ENCODE results near the gene CEACAM5. TPM values are rescaled to one million over a fixed set of nuclear protein-coding genes. Genes with fewer than 3 reads are reported as not detected.

Gene CEACAM5
- total RNA-seq, 1 experiment from 2014 or later = not detected

GRCh38 chr19:41697198-41697855 is 11.1 kb upstream of the CEACAM5 start:
- Histone ChIP-seq H3K9me3 (ENCODE audit: low read length) (no peaks in the 10 kb centered on the region), H3K4me1 (ENCODE audit: low read length) (no peaks in the 10 kb centered on the region), H3K27ac (ENCODE audit: low read length) (no peak overlapping the region), H3K36me3 (ENCODE audit: insufficient read depth, low read length) (no peaks in the 10 kb centered on the region), H3K9me2 (replicated peaks; ENCODE audit: insufficient read depth, low read length) (no peaks in the 10 kb centered on the region), H3K27me3 (ENCODE audit: low read length) (no peaks in the 10 kb centered on the region), H3K79me2 (ENCODE audit: low read length) (no peaks in the 10 kb centered on the region), H3K4me3 (ENCODE audit: low read length) (no peak overlapping the region), H2AFZ (ENCODE audit: low read length) (no peak overlapping the region), H4K20me1 (ENCODE audit: insufficient read depth, low read depth, low read length) (0 out of 2 replicates have a peak, but pooled peaks cover under 1% of the 10 kb centered on the region), H3K4me2 (ENCODE audit: low read depth, low read length, poor library complexity, severe bottlenecking) (no peak overlapping the region), H3K9ac (ENCODE audit: low read length) (no peak overlapping the region)
- DNase-seq = no peak

GRCh38 chr19:41698746-41699230 is 9.6 kb upstream of the CEACAM5 start:
- no peak for DNase-seq
- Histone ChIP-seq H3K9me3 (ENCODE audit: low read length) (no peaks in the 10 kb centered on the region), H3K36me3 (ENCODE audit: insufficient read depth, low read length) (no peaks in the 10 kb centered on the region), H3K9me2 (replicated peaks; ENCODE audit: insufficient read depth, low read length) (no peaks in the 10 kb centered on the region), H3K27ac (ENCODE audit: low read length) (no peak overlapping the region), H3K79me2 (ENCODE audit: low read length) (no peaks in the 10 kb centered on the region), H3K4me3 (ENCODE audit: low read length) (no peak overlapping the region), H3K4me2 (ENCODE audit: low read depth, low read length, poor library complexity, severe bottlenecking) (no peak overlapping the region), H3K9ac (ENCODE audit: low read length) (no peak overlapping the region), H4K20me1 (ENCODE audit: insufficient read depth, low read depth, low read length) (0 out of 2 replicates have a peak, but pooled peaks cover 5% of the 10 kb centered on the region), H2AFZ (ENCODE audit: low read length) (no peak overlapping the region), H3K27me3 (ENCODE audit: low read length) (no peaks in the 10 kb centered on the region), H3K4me1 (ENCODE audit: low read length) (no peaks in the 10 kb centered on the region)

- H2AFZ ChIP-seq (ENCODE audit: low read length) = no peak overlapping the region
- DNase-seq = no peak
- H3K4me1 ChIP-seq (ENCODE audit: low read length) = no peaks in the 10 kb centered on the region
Observed at GRCh38 chr19:41699231-41699967, 9.0 kb upstream of the CEACAM5 start.

GRCh38 chr19:41699968-41700323 is 8.5 kb upstream of the CEACAM5 start:
- Histone ChIP-seq H3K9me2 (replicated peaks; ENCODE audit: insufficient read depth, low read length) (no peaks in the 10 kb centered on the region), H2AFZ (ENCODE audit: low read length) (no peak overlapping the region), H3K36me3 (ENCODE audit: insufficient read depth, low read length) (no peaks in the 10 kb centered on the region), H3K9ac (ENCODE audit: low read length) (no peak overlapping the region), H3K27ac (ENCODE audit: low read length) (no peak overlapping the region), H3K4me3 (ENCODE audit: low read length) (no peak overlapping the region), H3K4me2 (ENCODE audit: low read depth, low read length, poor library complexity, severe bottlenecking) (no peak overlapping the region), H3K79me2 (ENCODE audit: low read length) (no peaks in the 10 kb centered on the region), H3K4me1 (ENCODE audit: low read length) (no peaks in the 10 kb centered on the region), H3K27me3 (ENCODE audit: low read length) (no peaks in the 10 kb centered on the region), H3K9me3 (ENCODE audit: low read length) (no peaks in the 10 kb centered on the region), H4K20me1 (ENCODE audit: insufficient read depth, low read depth, low read length) (0 out of 2 replicates have a peak, but pooled peaks cover 5% of the 10 kb centered on the region)
- DNase-seq = no peak

More at GRCh38 chr19:41699231-41699967, 9.0 kb upstream of the CEACAM5 start:
- Histone ChIP-seq H3K27ac (ENCODE audit: low read length) (no peak overlapping the region), H3K4me2 (ENCODE audit: low read depth, low read length, poor library complexity, severe bottlenecking) (no peak overlapping the region), H3K9me2 (replicated peaks; ENCODE audit: insufficient read depth, low read length) (no peaks in the 10 kb centered on the region), H3K9me3 (ENCODE audit: low read length) (no peaks in the 10 kb centered on the region), H3K9ac (ENCODE audit: low read length) (no peak overlapping the region), H3K36me3 (ENCODE audit: insufficient read depth, low read length) (no peaks in the 10 kb centered on the region), H4K20me1 (ENCODE audit: insufficient read depth, low read depth, low read length) (0 out of 2 replicates have a peak, but pooled peaks cover 5% of the 10 kb centered on the region), H3K4me3 (ENCODE audit: low read length) (no peak overlapping the region), H3K27me3 (ENCODE audit: low read length) (no peaks in the 10 kb centered on the region), H3K79me2 (ENCODE audit: low read length) (no peaks in the 10 kb centered on the region)

- H3K9me2 ChIP-seq (replicated peaks; ENCODE audit: insufficient read depth, low read length) = no peaks in the 10 kb centered on the region
Observed at GRCh38 chr19:41700381-41701195, 7.8 kb upstream of the CEACAM5 start.

GRCh38 chr19:41701401-41702075 is 6.9 kb upstream of the CEACAM5 start:
- H3K79me2 ChIP-seq (ENCODE audit: low read length) = no peaks in the 10 kb centered on the region
- H3K27me3 ChIP-seq (ENCODE audit: low read length) = no peaks in the 10 kb centered on the region
- H3K9ac ChIP-seq (ENCODE audit: low read length) = no peak overlapping the region
- no peaks in the 10 kb centered on the region for H3K4me1 ChIP-seq (ENCODE audit: low read length)
- H2AFZ ChIP-seq (ENCODE audit: low read length) = no peak overlapping the region
- peak; percentile 72 for DNase-seq
- H3K27ac ChIP-seq (ENCODE audit: low read length) = no peak overlapping the region
- H3K9me2 ChIP-seq (replicated peaks; ENCODE audit: insufficient read depth, low read length) = no peaks in the 10 kb centered on the region
- H3K4me3 ChIP-seq (ENCODE audit: low read length) = no peak overlapping the region
- no peak overlapping the region for H3K4me2 ChIP-seq (ENCODE audit: low read depth, low read length, poor library complexity, severe bottlenecking)
- H3K36me3 ChIP-seq (ENCODE audit: insufficient read depth, low read length) = no peaks in the 10 kb centered on the region
- 0 out of 2 replicates have a peak, but pooled peaks cover 5% of the 10 kb centered on the region for H4K20me1 ChIP-seq (ENCODE audit: insufficient read depth, low read depth, low read length)
- no peaks in the 10 kb centered on the region for H3K9me3 ChIP-seq (ENCODE audit: low read length)

More at GRCh38 chr19:41700381-41701195, 7.8 kb upstream of the CEACAM5 start:
- Histone ChIP-seq H3K9ac (ENCODE audit: low read length) (no peak overlapping the region), H2AFZ (ENCODE audit: low read length) (no peak overlapping the region), H3K27ac (ENCODE audit: low read length) (no peak overlapping the region), H3K4me1 (ENCODE audit: low read length) (no peaks in the 10 kb centered on the region), H3K79me2 (ENCODE audit: low read length) (no peaks in the 10 kb centered on the region), H3K27me3 (ENCODE audit: low read length) (no peaks in the 10 kb centered on the region), H3K9me3 (ENCODE audit: low read length) (no peaks in the 10 kb centered on the region), H4K20me1 (ENCODE audit: insufficient read depth, low read depth, low read length) (0 out of 2 replicates have a peak, but pooled peaks cover 5% of the 10 kb centered on the region), H3K4me3 (ENCODE audit: low read length) (no peak overlapping the region), H3K4me2 (ENCODE audit: low read depth, low read length, poor library complexity, severe bottlenecking) (no peak overlapping the region), H3K36me3 (ENCODE audit: insufficient read depth, low read length) (no peaks in the 10 kb centered on the region)
- no peak for DNase-seq

GRCh38 chr19:41702171-41702651 is 6.2 kb upstream of the CEACAM5 start:
- Histone ChIP-seq H3K4me3 (ENCODE audit: low read length) (no peak overlapping the region), H4K20me1 (ENCODE audit: insufficient read depth, low read depth, low read length) (0 out of 2 replicates have a peak, but pooled peaks cover 5% of the 10 kb centered on the region), H3K36me3 (ENCODE audit: insufficient read depth, low read length) (no peaks in the 10 kb centered on the region), H3K9me3 (ENCODE audit: low read length) (no peaks in the 10 kb centered on the region), H2AFZ (ENCODE audit: low read length) (no peak overlapping the region), H3K27ac (ENCODE audit: low read length) (no peak overlapping the region), H3K4me2 (ENCODE audit: low read depth, low read length, poor library complexity, severe bottlenecking) (no peak overlapping the region), H3K79me2 (ENCODE audit: low read length) (no peaks in the 10 kb centered on the region), H3K9me2 (replicated peaks; ENCODE audit: insufficient read depth, low read length) (no peaks in the 10 kb centered on the region), H3K4me1 (ENCODE audit: low read length) (no peaks in the 10 kb centered on the region), H3K9ac (ENCODE audit: low read length) (no peak overlapping the region), H3K27me3 (ENCODE audit: low read length) (no peaks in the 10 kb centered on the region)
- DNase-seq = no peak
